Endothelial cell of umbilical vein (primary cell): ENCODE results near the gene GRID1. TPM values are rescaled to one million over a fixed set of nuclear protein-coding genes. Genes with fewer than 3 reads are reported as not detected.

Experiments used
- BruUV-seq: library from RNA; stranded (reverse); fragments of 400-500 nt; replicated peaks from 2 replicates; lab custom pipeline; 2021; lab: Mats Ljungman, UMichigan
- CTCF ChIA-PET: fragments of 300-600, 350-600 bp; sonication (Branson Sonifier 250); formaldehyde crosslinking; loops from one replicate; lab custom pipeline; 2021; ENCODE audit warnings: antibody characterized with exemption, inconsistent platforms; lab: Charles Lee
- POLR2A ChIA-PET: fragments of 300-600, 350-600 bp; sonication (Branson Sonifier 250); formaldehyde crosslinking; loops from one replicate; lab custom pipeline; 2021; ENCODE audit warnings: antibody characterized with exemption, inconsistent platforms; lab: Charles Lee
- DNase-seq: peaks from one replicate; pipeline ENCODE4 v3.0.0-alpha.2; 2011; ENCODE audit warnings: low read depth, low spot score
- FAIRE-seq: peaks from 2 replicates; lab custom pipeline; 2011; peaks lifted over from hg19 to GRCh38; lab: Jason Lieb, UNC
- H2AFZ ChIP-seq: 2 replicates; pipeline ENCODE4 v1.6.0; 2012; ENCODE audit warnings: low read depth, low read length, control low read depth, inconsistent platforms
- H3K27ac ChIP-seq: 2 replicates; pipeline ENCODE4 v1.5.1; 2011; ENCODE audit warnings: low read depth, mild to moderate bottlenecking, control low read depth, low read length, moderate library complexity; ENCODE audit not compliant: insufficient read depth
- H3K27me3 ChIP-seq, 2 experiments: 2 replicates each; pipeline versions ENCODE4 v1.6.0 to v1.6.1; 2011; ENCODE audit warnings: low read length in 2 of 2, mixed read lengths in 1 of 2; ENCODE audit not compliant: control insufficient read depth in 2 of 2, insufficient read depth in 2 of 2
- H3K36me3 ChIP-seq, 2 experiments: 2 replicates in 1 of 2; 3 replicates in 1 of 2; pipeline ENCODE4 v1.5.1; 2011; ENCODE audit warnings: low read length in 2 of 2, mild to moderate bottlenecking in 1 of 2, moderate library complexity in 1 of 2; ENCODE audit not compliant: control insufficient read depth in 2 of 2, insufficient read depth in 2 of 2; ENCODE audit errors: extremely low read depth in 1 of 2
- H3K4me1 ChIP-seq: 3 replicates; pipeline ENCODE4 v1.5.1; 2011; ENCODE audit warnings: mild to moderate bottlenecking, low read length; ENCODE audit not compliant: control insufficient read depth, insufficient read depth; ENCODE audit errors: extremely low read depth
- H3K4me2 ChIP-seq: 2 replicates; pipeline ENCODE4 v1.6.1; 2011; ENCODE audit warnings: low read length, control low read depth, mixed read lengths; ENCODE audit not compliant: insufficient read depth
- H3K4me3 ChIP-seq, 3 experiments: fragments of 200-600 bp in 1 of 3; sonication (generic), shearing (Covaris generic) in 1 of 3; replicated peaks in 1 of 3; 2 replicates each; pipeline ENCODE4 v1.5.1; 2011 to 2016; ENCODE audit warnings: control low read depth in 3 of 3, low read length in 3 of 3, mild to moderate bottlenecking in 2 of 3, inconsistent platforms in 1 of 3, low read depth in 1 of 3, moderate library complexity in 1 of 3; ENCODE audit not compliant: insufficient read depth in 1 of 3
- H3K79me2 ChIP-seq: 2 replicates; pipeline ENCODE4 v1.6.0; 2012; ENCODE audit warnings: low read length, inconsistent platforms; ENCODE audit not compliant: control insufficient read depth, insufficient read depth
- H3K9ac ChIP-seq: replicated peaks from 2 replicates; pipeline ENCODE3; 2011; ENCODE audit warnings: low read length, control low read depth; ENCODE audit not compliant: insufficient read depth; ENCODE audit errors: extremely low read depth
- H3K9me1 ChIP-seq: replicated peaks from 3 replicates; pipeline ENCODE4 v1.6.0; 2011; ENCODE audit warnings: mild to moderate bottlenecking, low read length; ENCODE audit not compliant: control insufficient read depth, insufficient read depth; ENCODE audit errors: extremely low read depth
- H3K9me3 ChIP-seq: replicated peaks from 2 replicates; pipeline ENCODE4 v1.5.1; 2012; ENCODE audit warnings: low read length, inconsistent platforms; ENCODE audit not compliant: control insufficient read depth, insufficient read depth
- H4K20me1 ChIP-seq: replicated peaks from 2 replicates; pipeline ENCODE3; 2011; ENCODE audit warnings: mild to moderate bottlenecking, low read length; ENCODE audit not compliant: control insufficient read depth, insufficient read depth; ENCODE audit errors: extremely low read depth
- EZH2 ChIP-seq: IDR thresholded peaks from 2 replicates; pipeline ENCODE4 v1.6.1; 2012; ENCODE audit warnings: borderline replicate concordance, low read depth, mild to moderate bottlenecking, moderate library complexity, low read length, inconsistent platforms; ENCODE audit not compliant: severe bottlenecking
- FOS ChIP-seq: IDR thresholded peaks from 2 replicates; pipeline ENCODE4 v1.6.1; 2011; ENCODE audit warnings: mild to moderate bottlenecking, low read length, moderate library complexity, borderline replicate concordance; ENCODE audit not compliant: insufficient read depth
- GATA2 ChIP-seq: IDR thresholded peaks from 2 replicates; pipeline ENCODE4 v1.7.0; 2011; ENCODE audit warnings: low read depth, mild to moderate bottlenecking, moderate library complexity, mixed read lengths, low read length; ENCODE audit not compliant: insufficient read length, insufficient read depth
- JUN ChIP-seq: IDR thresholded peaks from 2 replicates; pipeline ENCODE4 v1.6.1; 2011; ENCODE audit warnings: borderline replicate concordance, low read depth; ENCODE audit not compliant: insufficient read length, insufficient read depth
- MYC ChIP-seq: IDR thresholded peaks from one replicate; pipeline ENCODE4 v1.6.1; 2011; ENCODE audit warnings: mild to moderate bottlenecking, low read depth, low read length
- POLR2A ChIP-seq: IDR thresholded peaks from 2 replicates; pipeline ENCODE4 v1.6.1; 2012; ENCODE audit warnings: low read depth, mild to moderate bottlenecking, control low read depth, low read length
- POLR2AphosphoS5 ChIP-seq: IDR thresholded peaks from 2 replicates; pipeline ENCODE4 v1.6.1; 2012; ENCODE audit warnings: low read depth, mild to moderate bottlenecking, control low read depth, low read length, moderate library complexity; ENCODE audit not compliant: insufficient read depth
- dilution Hi-C: fragments of 300-500 bp; cut with MboI; formaldehyde crosslinking; loops from one replicate; pipeline ENCODE4 v1.15.0; 2019; ENCODE audit warnings: low sequenced_read_pairs; ENCODE audit not compliant: extremely low pct_ligation_motif_present
- intact Hi-C: fragments of 100-400 bp; cut with micrococcal nuclease; formaldehyde crosslinking; loops from one replicate; pipeline ENCODE4 v1.10.0; 2022
- polyA plus RNA-seq, 4 experiments: library from polyadenylated mRNA; depleted of rRNA in 3 of 4; stranded (reverse) in 3 of 4; unstranded in 1 of 4; fragments of >200 nt; gene quantifications; 2 replicates each; pipeline versions ENCODE4 v1.2.1 to v1.2.3, GENCODE V29; 2011 to 2012; ENCODE audit warnings: missing spikeins in 1 of 4
- total RNA-seq: library from RNA; stranded (reverse); gene quantifications from 2 replicates; pipeline ENCODE4 v1.2.3, GENCODE V29; 2021
- TF ChIP-seq, protein P1 (sequence below), 2 donors: IDR thresholded peaks; 1 replicate in 1 of 2; 2 replicates in 1 of 2; pipeline ENCODE4 v1.5.1; 2011; ENCODE audit warnings: low read length in 2 of 2, mild to moderate bottlenecking in 2 of 2, moderate library complexity in 2 of 2, control low read depth in 1 of 2, inconsistent platforms in 1 of 2, low read depth in 1 of 2; ENCODE audit not compliant: insufficient read depth in 1 of 2; ENCODE audit errors: extremely low read depth in 1 of 2
- TF ChIP-seq, protein P2 (sequence below): IDR thresholded peaks from 2 replicates; pipeline ENCODE4 v1.6.1; 2011; ENCODE audit not compliant: insufficient read depth, insufficient read length

GRID1 gene
- total and polyA plus RNA-seq, 2 donors (not counting 3 experiments of a cell fraction or from before 2014, with no cell fraction given) = not detected

DNA sequence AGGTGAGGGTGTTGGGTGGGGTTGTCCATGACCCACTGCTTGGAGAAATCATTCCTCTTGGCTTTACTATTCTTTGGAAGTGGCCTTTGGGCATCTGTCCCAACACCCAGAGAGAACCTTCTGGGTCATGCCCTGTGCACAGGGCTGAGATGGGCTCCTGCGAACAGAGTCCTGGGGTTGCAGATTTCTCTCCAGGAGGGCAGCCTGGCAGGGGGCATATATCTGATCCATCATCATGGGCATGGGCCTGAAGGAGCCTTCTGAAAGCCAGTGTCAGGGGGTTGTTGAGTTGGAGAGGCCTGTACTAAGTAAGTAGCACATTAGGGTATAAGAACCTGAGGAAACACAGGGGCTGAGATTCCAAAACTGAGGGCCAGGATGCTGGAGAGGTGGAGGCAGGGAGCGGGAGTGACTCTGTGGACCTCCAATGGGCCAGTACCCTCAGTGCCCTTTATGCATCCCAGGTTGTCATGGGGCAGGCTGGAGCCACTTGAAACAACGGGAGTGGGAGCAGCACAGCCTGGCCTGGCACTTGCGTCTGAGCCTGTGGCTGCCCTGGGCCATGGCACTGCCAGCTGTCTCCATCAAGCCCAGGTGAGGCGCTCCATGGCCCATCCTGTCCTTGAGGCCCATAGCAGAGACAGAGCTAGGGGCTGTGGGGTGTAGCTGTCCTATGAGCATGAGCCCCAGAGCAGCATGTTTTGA lies 203.7 kb downstream of the GRID1 start:
- TF ChIP-seq POLR2A = no peak
- TF ChIP-seq JUN = no peak
- TF ChIP-seq, protein P1, sequence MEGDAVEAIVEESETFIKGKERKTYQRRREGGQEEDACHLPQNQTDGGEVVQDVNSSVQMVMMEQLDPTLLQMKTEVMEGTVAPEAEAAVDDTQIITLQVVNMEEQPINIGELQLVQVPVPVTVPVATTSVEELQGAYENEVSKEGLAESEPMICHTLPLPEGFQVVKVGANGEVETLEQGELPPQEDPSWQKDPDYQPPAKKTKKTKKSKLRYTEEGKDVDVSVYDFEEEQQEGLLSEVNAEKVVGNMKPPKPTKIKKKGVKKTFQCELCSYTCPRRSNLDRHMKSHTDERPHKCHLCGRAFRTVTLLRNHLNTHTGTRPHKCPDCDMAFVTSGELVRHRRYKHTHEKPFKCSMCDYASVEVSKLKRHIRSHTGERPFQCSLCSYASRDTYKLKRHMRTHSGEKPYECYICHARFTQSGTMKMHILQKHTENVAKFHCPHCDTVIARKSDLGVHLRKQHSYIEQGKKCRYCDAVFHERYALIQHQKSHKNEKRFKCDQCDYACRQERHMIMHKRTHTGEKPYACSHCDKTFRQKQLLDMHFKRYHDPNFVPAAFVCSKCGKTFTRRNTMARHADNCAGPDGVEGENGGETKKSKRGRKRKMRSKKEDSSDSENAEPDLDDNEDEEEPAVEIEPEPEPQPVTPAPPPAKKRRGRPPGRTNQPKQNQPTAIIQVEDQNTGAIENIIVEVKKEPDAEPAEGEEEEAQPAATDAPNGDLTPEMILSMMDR (IDR thresholded peaks at IDR 0.05; ENCODE audit: extremely low read depth in 1 of 2, insufficient read depth in 1 of 2, low read depth in 1 of 2, low read length in 2 of 2) = no peak
- TF ChIP-seq, protein P2, sequence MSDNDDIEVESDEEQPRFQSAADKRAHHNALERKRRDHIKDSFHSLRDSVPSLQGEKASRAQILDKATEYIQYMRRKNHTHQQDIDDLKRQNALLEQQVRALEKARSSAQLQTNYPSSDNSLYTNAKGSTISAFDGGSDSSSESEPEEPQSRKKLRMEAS = no peak
- TF ChIP-seq MYC = no peak
- no peak for TF ChIP-seq GATA2
- TF ChIP-seq POLR2AphosphoS5 = no peak
- no peak for TF ChIP-seq FOS
- no peak for TF ChIP-seq EZH2
- H3K9me3 ChIP-seq = no peaks in the 10 kb centered on the region
- H3K9me1 ChIP-seq = no peaks in the 10 kb centered on the region
- ChIA-PET POLR2A (no interaction called here), CTCF (no interaction called here)
- H3K79me2 ChIP-seq = no peaks in the 10 kb centered on the region
- intact Hi-C loops = no loop called here
- no peak for FAIRE-seq
- DNase-seq = no peak
- no peak overlapping the region for H3K27ac ChIP-seq
- H3K4me1 ChIP-seq = no peaks in the 10 kb centered on the region
- H3K9ac ChIP-seq = no peak overlapping the region
- no peak overlapping the region for H3K4me2 ChIP-seq
- no peaks in the 10 kb centered on the region for H4K20me1 ChIP-seq
- no peaks in the 10 kb centered on the region for H3K36me3 ChIP-seq
- dilution Hi-C loops = no loop called here
- no peaks in the 10 kb centered on the region for H3K27me3 ChIP-seq
- H2AFZ ChIP-seq = no peak overlapping the region
- no TSS peak for BruUV-seq
- H3K4me3 ChIP-seq = no peak overlapping the region
